Myometrial cell (primary cell): ENCODE measurements around the gene HMMR. TPM values are rescaled to one million over a fixed set of nuclear protein-coding genes. Genes with fewer than 3 reads are reported as not detected.

Source experiments
- total RNA-seq: library from RNA; depleted of rRNA; stranded (reverse); fragments of >200 nt; gene quantifications from 2 replicates; pipeline ENCODE4 v1.2.3, GENCODE V29; 2015

The HMMR gene
- 33.7 and 53.2 TPM in 2 replicates for total RNA-seq

DNA sequence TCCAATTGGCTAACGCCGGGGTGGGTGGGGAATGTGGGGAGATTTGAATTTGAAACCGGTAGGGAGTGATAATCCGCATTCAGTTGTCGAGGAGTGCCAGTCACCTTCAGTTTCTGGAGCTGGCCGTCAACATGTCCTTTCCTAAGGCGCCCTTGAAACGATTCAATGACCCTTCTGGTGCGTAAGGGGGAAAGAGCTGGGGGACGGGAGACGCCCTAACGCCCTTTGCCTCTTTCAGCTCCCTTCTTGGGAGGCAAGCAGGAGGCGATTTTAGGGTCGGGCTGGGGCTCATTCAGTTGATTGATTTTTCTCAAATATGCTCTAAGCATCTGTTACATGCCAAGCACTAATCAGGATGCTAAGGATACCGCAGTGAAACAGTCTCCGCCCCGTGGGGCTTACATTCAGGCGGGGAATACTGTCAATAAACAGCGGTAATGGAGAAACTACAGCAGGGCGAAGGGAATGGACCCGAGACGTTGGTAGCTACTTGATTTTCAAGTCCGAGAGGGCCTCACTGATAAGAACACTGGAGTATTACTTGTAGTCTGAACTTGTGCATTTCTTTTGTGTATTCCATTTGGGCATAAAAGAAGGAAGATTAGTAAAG is at the start of gene HMMR:
Gene HMMR (plus strand): TSS at position 71 of the 610 bp plus-strand sequence. CDS start 61 bp downstream, at position 132.

GRCh38 chr5:163437309-163438182 is 22.9 kb upstream of the HMMR start, which contains the start of gene CCNG1:
TSS of gene CCNG1 (plus strand) at chr5:163437595. CDS start at chr5:163439257, 1,662 bp downstream.

GRCh38 chr5:163459819-163460561 is 442 bp upstream of the HMMR start, which contains the start of gene NUDCD2:
TSS of gene NUDCD2 (minus strand) at chr5:163460102. CDS start at chr5:163460050, 52 bp downstream.

DNA sequence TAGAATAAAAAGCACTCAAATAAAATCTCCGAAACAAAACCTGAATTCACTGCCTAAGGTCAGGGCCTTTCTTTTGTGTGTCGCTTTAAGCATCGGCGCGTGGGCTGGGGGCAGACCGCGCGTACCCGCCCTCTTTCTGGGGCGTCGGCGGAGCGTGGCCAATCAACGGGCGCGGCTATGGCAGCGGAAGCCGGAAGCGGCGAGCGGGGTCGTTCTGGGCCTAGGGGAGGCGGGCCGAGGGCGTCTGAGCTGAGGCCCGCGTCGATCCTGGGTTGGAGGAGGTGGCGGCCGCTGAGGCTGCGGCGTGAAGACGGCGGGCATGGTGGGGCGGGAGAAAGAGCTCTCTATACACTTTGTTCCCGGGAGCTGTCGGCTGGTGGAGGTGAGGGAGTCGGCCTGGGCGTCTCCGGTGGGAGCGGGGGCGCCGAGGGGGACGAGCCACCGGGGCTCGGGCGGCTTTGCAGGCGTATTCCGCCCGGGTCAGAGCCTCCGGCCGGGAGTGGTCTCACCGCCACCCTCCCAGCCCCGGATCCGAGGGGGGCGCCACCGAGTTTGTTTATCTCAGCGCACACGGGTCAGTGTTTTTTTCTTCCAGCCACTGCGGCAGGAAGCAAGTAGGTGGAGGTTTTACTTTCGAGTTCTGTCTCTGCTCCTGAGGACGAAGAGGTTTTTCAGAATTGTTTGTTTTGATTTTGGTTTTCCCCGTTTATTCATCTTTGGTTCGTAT is 45.1 kb downstream of the HMMR start, which contains the start of gene MAT2B:
Gene MAT2B (plus strand): TSS at position 252 of the 727 bp plus-strand sequence. CDS start 68 bp downstream, at position 320.

Other genes with a start within 250 kb of the HMMR start
- 291 and 397 TPM in 2 replicates for gene CCNG1, start 23.0 kb upstream of the HMMR start, total RNA-seq
- 7.5 and 7.6 TPM in 2 replicates for gene NUDCD2, start 530 bp upstream of the HMMR start, total RNA-seq
- gene MAT2B, start 45.0 kb downstream of the HMMR start, total RNA-seq = 76.1 and 77.1 TPM in 2 replicates